HUES64 (cell line): ENCODE data around the gene PXYLP1.

Source experiments
- H3K27ac ChIP-seq: 2 replicates; pipeline ENCODE4 v1.7.0; 2013; ENCODE audit warnings: low read depth, low read length, inconsistent platforms
- H3K27me3 ChIP-seq: 2 replicates; pipeline ENCODE4 v1.6.1; 2013; ENCODE audit warnings: mild to moderate bottlenecking, low read length; ENCODE audit not compliant: insufficient read depth
- H3K36me3 ChIP-seq: 2 replicates; pipeline ENCODE4 v1.6.1; 2013; ENCODE audit warnings: mild to moderate bottlenecking, low read length; ENCODE audit not compliant: insufficient read depth
- H3K4me1 ChIP-seq: 2 replicates; pipeline ENCODE4 v1.6.1; 2013; ENCODE audit warnings: mild to moderate bottlenecking, low read length, moderate library complexity; ENCODE audit not compliant: insufficient read depth
- H3K4me3 ChIP-seq: 2 replicates; pipeline ENCODE4 v1.5.1; 2013; ENCODE audit warnings: mild to moderate bottlenecking, low read length, moderate library complexity
- H3K9ac ChIP-seq: 2 replicates; pipeline ENCODE4 v1.6.1; 2013; ENCODE audit warnings: mild to moderate bottlenecking, low read depth, low read length
- H3K9me3 ChIP-seq: 2 replicates; pipeline ENCODE4 v1.6.1; 2013; ENCODE audit warnings: low read depth, low read length; ENCODE audit not compliant: insufficient read depth
- WGBS: fragments of 150-250, 120-280 bp; methylation state at CpG from one replicate; pipeline ENCODE4 v1.1.7; 2013; ENCODE audit warnings: missing lambda C conversion rate; 5-methylcytosine and 5-hydroxymethylcytosine counted together

PXYLP1 gene

GRCh38 chr3:141266186-141266585 lies 34.6 kb downstream of the PXYLP1 start:
- H3K9ac ChIP-seq: no peak overlapping the region
- H3K4me1 ChIP-seq: no peaks in the 10 kb centered on the region
- WGBS: 95% methylated on average over 9 of the region's 9 CpGs
- H3K27me3 ChIP-seq: no peaks in the 10 kb centered on the region
- no peaks in the 10 kb centered on the region for H3K9me3 ChIP-seq
- no peak overlapping the region for H3K27ac ChIP-seq
- H3K36me3 ChIP-seq: no peaks in the 10 kb centered on the region; the same call in 1 of the 2 replicates
- no peak overlapping the region for H3K4me3 ChIP-seq

- H3K4me1 ChIP-seq: no peaks in the 10 kb centered on the region
- no peaks in the 10 kb centered on the region for H3K27me3 ChIP-seq
- WGBS: 93% methylated on average over 13 of the region's 13 CpGs
- no peak overlapping the region for H3K9ac ChIP-seq
- H3K4me3 ChIP-seq: no peak overlapping the region
- no peaks in the 10 kb centered on the region; the same call in 1 of the 2 replicates for H3K36me3 ChIP-seq
- no peaks in the 10 kb centered on the region for H3K9me3 ChIP-seq
- H3K27ac ChIP-seq: no peak overlapping the region
Measured at GRCh38 chr3:141266797-141267555, 35.4 kb downstream of the PXYLP1 start.

GRCh38 chr3:141267629-141268028 lies 36.0 kb downstream of the PXYLP1 start:
- Histone ChIP-seq H3K4me1 (no peaks in the 10 kb centered on the region), H3K36me3 (no peaks in the 10 kb centered on the region; the same call in 1 of the 2 replicates), H3K9me3 (no peaks in the 10 kb centered on the region), H3K27me3 (no peaks in the 10 kb centered on the region), H3K9ac (no peak overlapping the region), H3K4me3 (no peak overlapping the region), H3K27ac (no peak overlapping the region)

- WGBS: 79% methylated on average over 7 of the region's 7 CpGs
- Histone ChIP-seq H3K27me3 (no peaks in the 10 kb centered on the region), H3K4me3 (no peak overlapping the region), H3K4me1 (no peaks in the 10 kb centered on the region), H3K9ac (no peak overlapping the region), H3K36me3 (no peaks in the 10 kb centered on the region), H3K27ac (no peak overlapping the region), H3K9me3 (no peaks in the 10 kb centered on the region)
Measured at GRCh38 chr3:141268306-141268705, 36.7 kb downstream of the PXYLP1 start.

GRCh38 chr3:141268791-141269190 lies 37.2 kb downstream of the PXYLP1 start:
- Histone ChIP-seq H3K4me1 (no peaks in the 10 kb centered on the region), H3K9ac (no peak overlapping the region), H3K9me3 (no peaks in the 10 kb centered on the region), H3K27ac (no peak overlapping the region), H3K36me3 (no peaks in the 10 kb centered on the region), H3K27me3 (no peaks in the 10 kb centered on the region), H3K4me3 (no peak overlapping the region)
- WGBS: 86% methylated on average over 4 of the region's 4 CpGs

GRCh38 chr3:141269961-141270360 lies 38.3 kb downstream of the PXYLP1 start:
- Histone ChIP-seq H3K4me3 (no peak overlapping the region), H3K27me3 (no peaks in the 10 kb centered on the region), H3K9me3 (no peaks in the 10 kb centered on the region), H3K27ac (no peak overlapping the region), H3K4me1 (no peaks in the 10 kb centered on the region), H3K9ac (no peak overlapping the region), H3K36me3 (no peaks in the 10 kb centered on the region)
- WGBS: 87% methylated on average over 3 of the region's 3 CpGs

GRCh38 chr3:141271279-141272030 lies 39.8 kb downstream of the PXYLP1 start:
- Histone ChIP-seq H3K36me3 (no peaks in the 10 kb centered on the region), H3K9me3 (no peaks in the 10 kb centered on the region), H3K4me1 (no peaks in the 10 kb centered on the region), H3K9ac (no peak overlapping the region), H3K27me3 (no peaks in the 10 kb centered on the region), H3K27ac (no peak overlapping the region), H3K4me3 (no peak overlapping the region)
- WGBS: 94% methylated on average over 4 of the region's 4 CpGs

GRCh38 chr3:141272906-141273662 lies 41.5 kb downstream of the PXYLP1 start:
- H3K27me3 ChIP-seq: no peaks in the 10 kb centered on the region
- WGBS: 95% methylated on average over 8 of the region's 8 CpGs

GRCh38 chr3:141273700-141274410 lies 42.2 kb downstream of the PXYLP1 start:
- Histone ChIP-seq H3K27ac (no peak overlapping the region), H3K4me1 (no peaks in the 10 kb centered on the region; the same call in 1 of the 2 replicates), H3K4me3 (no peak overlapping the region), H3K36me3 (no peaks in the 10 kb centered on the region), H3K27me3 (no peaks in the 10 kb centered on the region), H3K9ac (no peak overlapping the region), H3K9me3 (no peaks in the 10 kb centered on the region)
- WGBS: 92% methylated on average over 15 of the region's 15 CpGs

More at GRCh38 chr3:141272906-141273662, 41.5 kb downstream of the PXYLP1 start:
- Histone ChIP-seq H3K27ac (no peak overlapping the region), H3K9me3 (no peaks in the 10 kb centered on the region), H3K4me1 (no peaks in the 10 kb centered on the region; the same call in 1 of the 2 replicates), H3K36me3 (no peaks in the 10 kb centered on the region), H3K4me3 (no peak overlapping the region), H3K9ac (no peak overlapping the region)

GRCh38 chr3:141274411-141275031 lies 42.9 kb downstream of the PXYLP1 start:
- H3K36me3 ChIP-seq: no peaks in the 10 kb centered on the region
- no peaks in the 10 kb centered on the region for H3K27me3 ChIP-seq
- no peaks in the 10 kb centered on the region; the same call in 1 of the 2 replicates for H3K4me1 ChIP-seq
- 91% methylated on average over 10 of the region's 10 CpGs for WGBS
- H3K27ac ChIP-seq: no peak overlapping the region
- no peak overlapping the region for H3K4me3 ChIP-seq
- no peak overlapping the region for H3K9ac ChIP-seq
- no peaks in the 10 kb centered on the region for H3K9me3 ChIP-seq
